ENCODE measurements around the gene HMGXB4.

GRCh38 chr22:35292786-35293185, 35.5 kb downstream of the HMGXB4 start:
- TF ChIP-seq CTCF (IDR thresholded peaks at IDR 0.05) (no peak), POLR2A (IDR thresholded peaks at IDR 0.05) (no peak)

Measured in gastroesophageal sphincter (tissue), 3 donors.